Stimulated activated naive CD4-positive, alpha-beta T cell (primary cell): Measurements from ENCODE around the gene DAPK3.

Experiments used
- DNase-seq, 6 experiments: peaks; one replicate each; lab custom pipeline; 2025; lab: John Stamatoyannopoulos, UW

Gene DAPK3

DNA sequence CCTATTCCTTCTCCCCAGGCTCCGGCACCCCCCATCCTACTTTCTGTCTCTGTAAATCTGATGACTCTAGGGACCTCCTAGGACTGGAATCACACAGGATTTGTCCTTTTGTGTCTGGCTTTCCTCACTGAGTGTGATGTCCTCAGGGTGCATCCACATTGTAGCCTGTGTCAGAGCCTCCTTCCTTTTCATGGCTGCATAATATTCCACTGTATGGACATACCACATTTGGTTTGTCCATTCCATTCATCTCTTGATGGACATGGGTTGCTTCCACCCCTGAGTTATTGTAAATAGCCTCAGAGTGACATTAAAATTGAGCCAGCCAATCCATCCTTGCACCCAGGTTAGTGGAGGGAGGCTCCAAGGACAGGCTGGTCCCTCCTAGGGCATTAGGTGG, 60.8 kb downstream of the DAPK3 start:
- no peak for DNase-seq
